ENCODE data around the gene F2. TPM values are rescaled to one million over a fixed set of nuclear protein-coding genes. Genes with fewer than 3 reads are reported as not detected.
"Not testable (repeated sequence)": the region's sequence is repeated elsewhere in the genome, so short reads cannot be mapped to it uniquely, and the experiment has no call there.

F2 gene
- total and polyA plus RNA-seq, 7 experiments from 2014 or later: 0.15 TPM; not detected in 6

DNA sequence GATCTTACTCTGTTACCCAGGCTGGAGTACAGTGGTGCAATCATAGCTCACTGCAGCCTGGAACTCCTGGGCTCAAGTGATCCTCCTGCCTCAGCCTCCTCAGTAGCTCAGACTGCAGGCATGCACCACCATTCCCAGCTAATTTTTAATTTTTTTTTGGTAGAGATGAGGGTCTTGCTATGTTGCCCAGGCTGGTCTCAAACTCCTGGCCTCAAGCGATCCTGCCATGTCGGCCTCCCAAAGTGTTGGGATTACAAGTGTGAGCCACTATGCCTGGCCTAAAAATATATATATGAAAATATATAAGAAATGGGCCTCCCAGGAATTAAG is 1.2 kb upstream of the F2 start:
- H3K27ac ChIP-seq (ENCODE audit: low read depth, low read length); H3K27me3 ChIP-seq (ENCODE audit: control insufficient read depth in 2 of 2, insufficient read depth in 2 of 2, low read length in 2 of 2); H3K9me3 ChIP-seq (ENCODE audit: control insufficient read depth in 2 of 3, low read length in 3 of 3); H3K36me3 ChIP-seq (ENCODE audit: control insufficient read depth in 2 of 3, insufficient read depth in 3 of 3, low read length in 3 of 3); H3K4me3 Mint-ChIP-seq; ATAC-seq; H3K4me3 ChIP-seq (ENCODE audit: low read length); intact Hi-C loops (cut with micrococcal nuclease); H3K4me1 ChIP-seq (ENCODE audit: control insufficient read depth in 2 of 2, insufficient read depth in 2 of 2, low read length in 2 of 2); H3K27ac Mint-ChIP-seq; H3K27me3 Mint-ChIP-seq; H3K9me3 Mint-ChIP-seq; CTCF ChIA-PET; H3K36me3 Mint-ChIP-seq; DNase-seq: not testable (repeated sequence)
- POLR2A ChIA-PET: interaction anchor here (1.3 kb wide), 1 partner anchor 18 kb away, joined by 3 read pairs; the partner anchor contains the start of gene ARHGAP1
- H3K4me1 Mint-ChIP-seq: peaks cover 0 to 10% (median 8%) of the 10 kb centered on the region in 7 donors

DNA sequence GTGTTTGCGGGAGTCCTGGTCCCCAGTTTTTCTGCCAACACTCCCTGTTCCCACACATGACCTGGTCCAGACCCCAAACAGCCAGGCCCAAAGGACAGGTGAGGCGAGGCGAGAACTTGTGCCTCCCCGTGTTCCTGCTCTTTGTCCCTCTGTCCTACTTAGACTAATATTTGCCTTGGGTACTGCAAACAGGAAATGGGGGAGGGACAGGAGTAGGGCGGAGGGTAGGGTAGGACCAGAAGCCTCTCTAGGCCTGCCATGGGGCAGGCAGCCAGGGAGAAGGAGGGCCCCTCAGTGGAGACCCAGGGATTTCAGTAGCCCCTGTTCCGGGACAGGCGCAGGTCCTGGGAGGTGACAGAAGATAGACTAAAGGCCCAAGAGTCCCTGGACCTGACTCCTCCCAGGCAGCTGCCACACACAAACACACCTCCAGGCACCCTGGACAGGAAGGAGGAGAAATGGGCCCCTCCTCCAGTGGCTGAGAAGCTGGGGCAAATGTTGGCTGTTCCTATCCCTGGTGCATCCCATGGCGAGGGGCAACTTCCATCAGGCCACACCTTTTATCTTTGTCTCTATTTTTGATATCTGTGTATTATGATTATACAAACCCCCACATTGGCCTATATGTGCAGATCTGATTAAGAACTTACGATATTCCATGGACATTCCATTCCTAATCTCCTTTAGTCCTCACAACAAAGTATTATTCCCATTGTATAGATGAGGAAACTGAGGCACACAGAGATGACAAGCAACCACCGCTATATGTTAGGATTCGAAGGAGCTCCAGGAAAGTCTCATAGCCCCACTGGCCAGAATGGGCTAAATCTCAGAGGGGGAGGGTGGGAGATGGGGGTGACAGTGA is 626 bp upstream of the F2 start:
- H3K27ac ChIP-seq (ENCODE audit: low read depth, low read length): no peak overlapping the region
- Mint-ChIP-seq H3K9me3 (peaks cover 0 to 1% (median 0%) of the 10 kb centered on the region in 11 donors), H3K36me3 (no peaks in the 10 kb centered on the region), H3K4me3 (no peak overlapping the region), H3K4me1 (peaks cover 0 to 10% (median 8%) of the 10 kb centered on the region in 7 donors), H3K27me3 (peaks cover 0 to 3% (median 0%) of the 10 kb centered on the region in 5 donors), H3K27ac (peak overlapping the region in 5 of 9 donors; percentile 34 to 64 (median 41))
- no peak for DNase-seq
- no peaks in the 10 kb centered on the region for H3K27me3 ChIP-seq (ENCODE audit: control insufficient read depth in 2 of 2, insufficient read depth in 2 of 2, low read length in 2 of 2)
- no peak overlapping the region for H3K4me3 ChIP-seq (ENCODE audit: low read length)
- intact Hi-C loops (cut with micrococcal nuclease): no loop called here
- CTCF ChIA-PET: no interaction called here
- POLR2A ChIA-PET: interaction anchor here (1.3 kb wide), 1 partner anchor 18 kb away, joined by 3 read pairs; the partner anchor contains the start of gene ARHGAP1
- H3K36me3 ChIP-seq (ENCODE audit: control insufficient read depth in 2 of 3, insufficient read depth in 3 of 3, low read length in 3 of 3): no peaks in the 10 kb centered on the region
- H3K4me1 ChIP-seq (ENCODE audit: control insufficient read depth in 2 of 2, insufficient read depth in 2 of 2, low read length in 2 of 2): peaks cover 0 to 4% of the 10 kb centered on the region in 2 donors
- ATAC-seq: no peak
- H3K9me3 ChIP-seq (ENCODE audit: control insufficient read depth in 2 of 3, low read length in 3 of 3): no peaks in the 10 kb centered on the region

DNA sequence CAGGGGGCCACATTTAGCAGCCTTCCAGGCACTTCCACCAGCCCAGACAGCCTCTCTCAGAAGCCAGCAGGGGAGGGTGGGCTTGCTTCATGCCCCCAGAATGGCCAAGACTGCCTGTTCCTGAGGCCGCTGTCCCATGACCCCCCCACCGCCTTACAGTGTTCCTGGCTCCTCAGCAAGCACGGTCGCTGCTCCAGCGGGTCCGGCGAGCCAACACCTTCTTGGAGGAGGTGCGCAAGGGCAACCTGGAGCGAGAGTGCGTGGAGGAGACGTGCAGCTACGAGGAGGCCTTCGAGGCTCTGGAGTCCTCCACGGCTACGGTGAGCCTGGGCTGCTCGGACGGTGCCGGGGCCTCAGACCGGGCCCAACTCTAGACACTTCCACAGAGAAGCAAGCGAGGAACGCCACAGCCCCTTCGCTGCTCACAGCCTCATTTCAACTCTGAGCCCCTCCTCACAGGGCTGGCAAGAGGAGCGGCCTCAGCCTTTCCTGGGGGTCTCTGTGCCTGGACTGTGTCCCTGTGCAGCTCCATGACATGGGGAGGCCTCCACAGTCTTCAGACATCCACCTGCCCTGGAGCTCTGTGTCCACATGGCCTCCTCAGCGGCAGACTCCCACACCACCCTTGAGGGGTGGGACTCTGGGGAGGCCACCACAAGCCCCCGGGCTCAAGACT is 668 bp downstream of the F2 start:
- H3K4me3 ChIP-seq (ENCODE audit: low read length): no peak overlapping the region
- no peak for DNase-seq
- H3K27me3 ChIP-seq (ENCODE audit: control insufficient read depth in 2 of 2, insufficient read depth in 2 of 2, low read length in 2 of 2): no peaks in the 10 kb centered on the region
- no peaks in the 10 kb centered on the region for H3K9me3 ChIP-seq (ENCODE audit: control insufficient read depth in 2 of 3, low read length in 3 of 3)
- H3K36me3 ChIP-seq (ENCODE audit: control insufficient read depth in 2 of 3, insufficient read depth in 3 of 3, low read length in 3 of 3): no peaks in the 10 kb centered on the region
- intact Hi-C loops (cut with micrococcal nuclease): no loop called here
- Mint-ChIP-seq H3K27me3 (peaks cover 0 to 3% (median 0%) of the 10 kb centered on the region in 5 donors), H3K4me1 (peaks cover 0 to 10% (median 8%) of the 10 kb centered on the region in 7 donors), H3K9me3 (peaks cover 0 to 1% (median 0%) of the 10 kb centered on the region in 11 donors), H3K36me3 (no peaks in the 10 kb centered on the region), H3K27ac (no peak overlapping the region), H3K4me3 (no peak overlapping the region)
- H3K27ac ChIP-seq (ENCODE audit: low read depth, low read length): no peak overlapping the region
- ChIA-PET POLR2A (no interaction called here), CTCF (no interaction called here)
- H3K4me1 ChIP-seq (ENCODE audit: control insufficient read depth in 2 of 2, insufficient read depth in 2 of 2, low read length in 2 of 2): peaks cover 0 to 4% of the 10 kb centered on the region in 2 donors
- no peak for ATAC-seq

DNA sequence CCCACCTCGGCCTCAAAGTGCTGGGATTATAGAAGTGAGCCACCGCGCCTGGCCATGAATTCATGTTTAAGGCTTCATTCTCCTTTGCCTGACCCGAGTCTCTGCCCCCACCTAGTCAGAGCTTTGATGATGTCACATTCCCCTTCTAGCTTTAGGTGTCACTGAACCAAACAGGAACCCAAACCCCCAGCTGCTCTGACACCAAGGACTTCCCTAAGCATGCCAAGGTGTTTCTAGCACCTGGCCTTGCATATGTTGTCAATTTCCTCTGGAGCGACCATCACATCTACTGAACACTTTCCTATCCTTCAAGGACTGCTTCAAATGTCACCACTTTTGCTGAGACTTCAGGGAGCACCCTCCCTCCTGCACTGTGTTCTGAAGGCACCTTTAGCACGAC is 2.3 kb downstream of the F2 start:
- Mint-ChIP-seq H3K4me1 (peaks cover 0 to 10% (median 8%) of the 10 kb centered on the region in 7 donors), H3K4me3 (no peak overlapping the region), H3K9me3 (peaks cover 0 to 1% (median 0%) of the 10 kb centered on the region in 11 donors), H3K27ac (no peak overlapping the region), H3K36me3 (no peaks in the 10 kb centered on the region), H3K27me3 (peaks cover 0 to 3% (median 0%) of the 10 kb centered on the region in 5 donors)
- H3K27me3 ChIP-seq (ENCODE audit: control insufficient read depth in 2 of 2, insufficient read depth in 2 of 2, low read length in 2 of 2): no peaks in the 10 kb centered on the region
- intact Hi-C loops (cut with micrococcal nuclease): no loop called here
- DNase-seq: no peak
- H3K4me3 ChIP-seq (ENCODE audit: low read length): no peak overlapping the region
- CTCF ChIA-PET: no interaction called here
- no peaks in the 10 kb centered on the region for H3K36me3 ChIP-seq (ENCODE audit: control insufficient read depth in 2 of 3, insufficient read depth in 3 of 3, low read length in 3 of 3)
- ATAC-seq: no peak
- H3K9me3 ChIP-seq (ENCODE audit: control insufficient read depth in 2 of 3, low read length in 3 of 3): no peaks in the 10 kb centered on the region
- no peak overlapping the region for H3K27ac ChIP-seq (ENCODE audit: low read depth, low read length)
- H3K4me1 ChIP-seq (ENCODE audit: control insufficient read depth in 2 of 2, insufficient read depth in 2 of 2, low read length in 2 of 2): peaks cover 0 to 4% of the 10 kb centered on the region in 2 donors
- POLR2A ChIA-PET: no interaction called here

DNA sequence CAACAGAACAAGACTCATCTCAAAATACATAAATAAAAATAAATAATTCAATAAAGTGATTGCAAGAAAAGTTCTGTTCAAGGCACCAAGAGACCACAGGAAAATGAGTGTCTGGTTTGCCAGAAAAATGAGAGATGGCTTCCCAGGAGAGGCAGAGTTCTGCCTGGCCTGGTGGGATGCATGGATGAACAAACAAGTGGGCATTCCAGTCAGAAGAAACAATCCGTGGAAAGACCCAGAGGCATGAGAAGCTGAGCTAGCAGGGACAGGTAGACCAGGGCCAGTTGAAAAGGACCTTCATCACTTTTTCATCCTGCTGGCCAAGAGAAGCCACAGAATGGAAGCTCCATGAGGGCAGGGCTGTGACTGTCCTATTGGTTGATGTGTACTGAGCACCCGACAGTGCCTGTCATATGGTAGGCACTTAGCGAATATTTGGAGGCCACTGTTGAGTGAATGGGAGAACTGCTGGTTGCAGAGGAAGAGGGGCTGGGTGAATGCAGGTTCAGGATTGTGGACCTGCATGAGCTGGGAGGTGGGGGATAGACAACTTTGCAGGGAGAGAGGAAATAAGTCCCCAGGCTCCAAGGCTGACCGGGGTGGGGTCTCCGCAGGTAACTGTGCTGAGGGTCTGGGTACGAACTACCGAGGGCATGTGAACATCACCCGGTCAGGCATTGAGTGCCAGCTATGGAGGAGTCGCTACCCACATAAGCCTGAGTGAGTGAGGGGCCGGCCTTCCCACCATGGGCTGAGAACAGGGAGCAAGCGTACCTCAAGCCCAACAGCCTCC is 3.7 kb downstream of the F2 start:
- H3K4me1 Mint-ChIP-seq: peaks cover 0 to 10% (median 8%) of the 10 kb centered on the region in 7 donors

DNA sequence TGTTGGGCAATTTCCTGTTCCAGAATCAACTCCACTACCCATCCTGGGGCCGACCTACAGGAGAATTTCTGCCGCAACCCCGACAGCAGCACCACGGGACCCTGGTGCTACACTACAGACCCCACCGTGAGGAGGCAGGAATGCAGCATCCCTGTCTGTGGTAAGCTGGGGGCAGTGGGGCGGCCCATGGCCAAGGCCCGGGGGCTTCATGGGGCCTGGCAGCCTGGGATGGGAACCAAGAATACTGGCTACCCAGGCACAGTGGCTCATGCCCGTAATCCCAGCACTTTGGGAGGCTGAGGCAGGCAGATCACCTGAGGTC is 4.3 kb downstream of the F2 start:
- Histone ChIP-seq H3K27ac (ENCODE audit: low read depth, low read length) (no peak overlapping the region), H3K4me3 (ENCODE audit: low read length) (no peak overlapping the region), H3K4me1 (ENCODE audit: control insufficient read depth in 2 of 2, insufficient read depth in 2 of 2, low read length in 2 of 2) (peaks cover 0 to 4% of the 10 kb centered on the region in 2 donors), H3K36me3 (ENCODE audit: control insufficient read depth in 2 of 3, insufficient read depth in 3 of 3, low read length in 3 of 3) (no peaks in the 10 kb centered on the region), H3K27me3 (ENCODE audit: control insufficient read depth in 2 of 2, insufficient read depth in 2 of 2, low read length in 2 of 2) (no peaks in the 10 kb centered on the region), H3K9me3 (ENCODE audit: control insufficient read depth in 2 of 3, low read length in 3 of 3) (no peaks in the 10 kb centered on the region)
- Mint-ChIP-seq H3K9me3 (peaks cover 0 to 1% (median 0%) of the 10 kb centered on the region in 11 donors), H3K27ac (no peak overlapping the region), H3K4me1 (peaks cover 0 to 8% (median 5%) of the 10 kb centered on the region in 7 donors), H3K27me3 (peaks cover 0 to 3% (median 0%) of the 10 kb centered on the region in 5 donors), H3K4me3 (no peak overlapping the region), H3K36me3 (no peaks in the 10 kb centered on the region)
- ATAC-seq (no peak), DNase-seq (no peak)
- POLR2A ChIA-PET: no interaction called here
- CTCF ChIA-PET: no interaction called here
- intact Hi-C loops (cut with micrococcal nuclease): no loop called here

More for the DNA sequence above, 3.7 kb downstream of the F2 start:
- H3K9me3 ChIP-seq (ENCODE audit: control insufficient read depth in 2 of 3, low read length in 3 of 3): no peaks in the 10 kb centered on the region
- ATAC-seq (no peak), DNase-seq (no peak)
- H3K4me1 ChIP-seq (ENCODE audit: control insufficient read depth in 2 of 2, insufficient read depth in 2 of 2, low read length in 2 of 2): peaks cover 0 to 4% of the 10 kb centered on the region in 2 donors
- Mint-ChIP-seq H3K9me3 (peaks cover 0 to 1% (median 0%) of the 10 kb centered on the region in 11 donors), H3K27me3 (peaks cover 0 to 3% (median 0%) of the 10 kb centered on the region in 5 donors), H3K36me3 (no peaks in the 10 kb centered on the region), H3K4me3 (no peak overlapping the region), H3K27ac (no peak overlapping the region)
- no peaks in the 10 kb centered on the region for H3K36me3 ChIP-seq (ENCODE audit: control insufficient read depth in 2 of 3, insufficient read depth in 3 of 3, low read length in 3 of 3)
- intact Hi-C loops (cut with micrococcal nuclease): no loop called here
- ChIA-PET POLR2A (no interaction called here), CTCF (no interaction called here)
- no peak overlapping the region for H3K4me3 ChIP-seq (ENCODE audit: low read length)
- H3K27ac ChIP-seq (ENCODE audit: low read depth, low read length): no peak overlapping the region
- H3K27me3 ChIP-seq (ENCODE audit: control insufficient read depth in 2 of 2, insufficient read depth in 2 of 2, low read length in 2 of 2): no peaks in the 10 kb centered on the region

Measured in naive thymus-derived CD4-positive, alpha-beta T cell (primary cell).